HL-60 (cell line): ENCODE results near the gene TBC1D3B.

Experiments used
- DNase-seq, 2 experiments: peaks; one replicate each; pipeline ENCODE4 v3.0.0-alpha.2; 2010 to 2020; ENCODE audit warnings: low read depth in 1 of 2, low spot score in 1 of 2
- H3K27ac ChIP-seq: fragments of 250-450 bp; sonication (Bioruptor Pico); replicated peaks from 2 replicates; pipeline ENCODE4 v1.5.1; 2020; ENCODE audit warnings: mild to moderate bottlenecking, moderate library complexity
- H3K27me3 ChIP-seq: fragments of 250-450 bp; sonication (Bioruptor Pico); 2 replicates; pipeline ENCODE4 v1.5.1; 2021; ENCODE audit warnings: mild to moderate bottlenecking, moderate library complexity; ENCODE audit not compliant: insufficient read depth, poor library complexity, severe bottlenecking
- H3K4me3 ChIP-seq: replicated peaks from 2 replicates; pipeline ENCODE4 v1.5.1; 2011; ENCODE audit warnings: mild to moderate bottlenecking, control low read depth, low read length; ENCODE audit not compliant: insufficient read depth
- CTCF ChIP-seq: IDR thresholded peaks from one replicate; pipeline ENCODE4 v1.5.1; 2011; ENCODE audit warnings: low read length, control low read depth, inconsistent platforms; ENCODE audit not compliant: insufficient read depth
- GABPA ChIP-seq: IDR thresholded peaks from 2 replicates; pipeline ENCODE4 v1.6.1; 2012; ENCODE audit warnings: low read depth
- POLR2AphosphoS5 ChIP-seq: IDR thresholded peaks from 2 replicates; pipeline ENCODE4 v1.6.1; 2012; ENCODE audit warnings: low read depth
- REST ChIP-seq: IDR thresholded peaks from 2 replicates; pipeline ENCODE4 v1.6.1; 2012; ENCODE audit warnings: low read depth; ENCODE audit not compliant: insufficient replicate concordance
- SPI1 ChIP-seq: IDR thresholded peaks from 2 replicates; pipeline ENCODE4 v1.6.1; 2012; ENCODE audit warnings: low read depth, mild to moderate bottlenecking, borderline replicate concordance

The TBC1D3B gene

GRCh38 chr17:36129616-36130015, 46.8 kb downstream of the TBC1D3B start:
- H3K4me3 ChIP-seq = no peak overlapping the region
- no peak overlapping the region for H3K27ac ChIP-seq
- DNase-seq = no peak
- TF ChIP-seq GABPA (no peak), REST (no peak), SPI1 (no peak), POLR2AphosphoS5 (no peak), CTCF (no peak)
- H3K27me3 ChIP-seq = no peaks in the 10 kb centered on the region

- Histone ChIP-seq H3K27me3 (no peaks in the 10 kb centered on the region), H3K27ac (no peak overlapping the region), H3K4me3 (no peak overlapping the region)
- no peak for TF ChIP-seq POLR2AphosphoS5
- no peak for TF ChIP-seq SPI1
- TF ChIP-seq REST = no peak
- TF ChIP-seq CTCF = no peak
- no peak for TF ChIP-seq GABPA
- no peak for DNase-seq
These were observed 47.9 kb downstream of the TBC1D3B start for GRCh38 chr17:36128411-36128978.

GRCh38 chr17:36127911-36128310, 48.5 kb downstream of the TBC1D3B start:
- no peak overlapping the region for H3K4me3 ChIP-seq
- DNase-seq = peak in 1 of 2 experiments; percentile 45
- H3K27me3 ChIP-seq = no peaks in the 10 kb centered on the region
- no peak overlapping the region for H3K27ac ChIP-seq
- TF ChIP-seq CTCF = no peak
- TF ChIP-seq REST = no peak
- peak; percentile 7; the same call in 1 of the 2 replicates for TF ChIP-seq SPI1
- no peak for TF ChIP-seq GABPA
- TF ChIP-seq POLR2AphosphoS5 = no peak
